Left lung (tissue), 10 donors: ENCODE results near the gene TIMM23. TPM values are rescaled to one million over a fixed set of nuclear protein-coding genes. Genes with fewer than 3 reads are reported as not detected.

Source experiments
- ATAC-seq: fragments of 200-7000 bp; cut with Tn5 transposase; one replicate; pipeline ENCODE4 v1.9.1; 2020; ENCODE audit warnings: moderate library complexity
- DNase-seq, 4 donors: peaks; one replicate each; pipeline ENCODE4 v3.0.0-alpha.2; 2013 to 2020
- H3K27ac ChIP-seq, 2 donors: fragments of 200-600 bp; sonication (generic) in 1 of 2; one replicate each; pipeline versions ENCODE4 v1.5.0 to v1.8.0; 2020 to 2021
- H3K27me3 ChIP-seq, 2 donors: fragments of 200-600 bp; sonication (generic) in 1 of 2; one replicate each; pipeline versions ENCODE4 v1.5.0 to v1.8.0; 2020 to 2021
- H3K36me3 ChIP-seq, 2 donors: fragments of 200-600 bp; sonication (generic) in 1 of 2; one replicate each; pipeline versions ENCODE4 v1.5.0 to v1.8.0; 2020 to 2021
- H3K4me1 ChIP-seq, 2 donors: fragments of 200-600 bp; one replicate each; pipeline ENCODE4 v1.8.0; 2021
- H3K4me3 ChIP-seq, 2 donors: fragments of 200-600 bp; sonication (generic) in 1 of 2; one replicate each; pipeline versions ENCODE4 v1.5.0 to v1.8.0; 2020 to 2021; ENCODE audit warnings: mild to moderate bottlenecking in 1 of 2
- H3K9me3 ChIP-seq, 2 donors: fragments of 200-600 bp; sonication (generic) in 1 of 2; one replicate each; pipeline versions ENCODE4 v1.5.0 to v1.8.0; 2020 to 2021
- CTCF ChIP-seq, 2 donors: fragments of 200-600 bp; sonication (generic) in 1 of 2; IDR thresholded peaks; one replicate each; pipeline versions ENCODE4 v1.5.0 to v1.8.0; 2021; ENCODE audit warnings: antibody characterized with exemption in 2 of 2
- intact Hi-C, 2 donors: fragments of 100-400 bp; cut with DNase I; formaldehyde crosslinking; loops; one replicate each; pipeline versions ENCODE4 v1.11.2 to v1.14.2; 2022
- polyA plus RNA-seq, 6 donors: library from polyadenylated mRNA; unstranded; fragments of 120-200 nt; gene quantifications; one replicate each; pipeline ENCODE4 v1.2.1, GENCODE V29; 2013; ENCODE audit not compliant: insufficient read length in 6 of 6
- total RNA-seq, 2 donors: library from RNA; stranded (reverse); fragmentation: NEBNext Ultra II Directional; extraction: Animal tissue kit (Norgen Biotek cat#: 25700); gene quantifications; one replicate each; pipeline ENCODE4 v1.2.1, GENCODE V29; 2021
- donor health status: DM: no; HTN: yes; CAD: no.
- donor health status: DM: no; HTN: no; CAD: no.

Gene TIMM23
- total and polyA plus RNA-seq, 8 donors = 42.8 to 50.1 (median 45.0) TPM

DNA sequence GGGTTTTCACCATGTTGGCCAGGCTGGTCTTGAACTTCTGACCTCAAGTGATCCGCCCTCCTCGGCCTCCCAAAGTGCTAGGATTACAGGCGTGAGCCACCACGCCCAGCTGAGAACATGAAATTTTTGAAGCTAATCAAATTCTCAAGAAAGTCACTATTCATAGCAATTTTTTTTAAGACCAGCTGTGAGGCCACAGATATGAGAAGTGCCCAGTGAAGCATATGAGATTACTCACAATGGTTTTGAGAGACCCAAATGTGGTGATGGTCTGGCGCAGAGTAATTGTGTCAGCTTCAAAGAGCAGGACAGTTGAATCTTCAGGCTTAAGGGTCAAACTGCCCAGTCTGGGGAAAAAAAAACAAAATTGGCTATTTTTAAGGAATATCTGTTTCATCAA is 41.9 kb downstream of the TIMM23 start:
- Histone ChIP-seq H3K4me1 (peaks cover 9 to 54% of the 10 kb centered on the region in 2 donors), H3K27ac (no peak overlapping the region), H3K9me3 (no peaks in the 10 kb centered on the region), H3K36me3 (peaks cover 0 to 73% of the 10 kb centered on the region in 2 donors), H3K4me3 (no peak overlapping the region), H3K27me3 (no peaks in the 10 kb centered on the region)
- TF ChIP-seq CTCF (IDR thresholded peaks at IDR 0.05) = no peak
- intact Hi-C loops = no loop called here
- DNase-seq (no peak), ATAC-seq (no peak)

GRCh38 chr10:46014683-46015405 is 42.6 kb downstream of the TIMM23 start:
- ATAC-seq (no peak), DNase-seq (no peak)
- Histone ChIP-seq H3K36me3 (peaks cover 0 to 67% of the 10 kb centered on the region in 2 donors), H3K9me3 (no peaks in the 10 kb centered on the region), H3K27ac (no peak overlapping the region), H3K27me3 (no peaks in the 10 kb centered on the region), H3K4me3 (no peak overlapping the region), H3K4me1 (peaks cover 15 to 54% of the 10 kb centered on the region in 2 donors)
- no peak for TF ChIP-seq CTCF (IDR thresholded peaks at IDR 0.05)
- intact Hi-C loops = no loop called here

DNA sequence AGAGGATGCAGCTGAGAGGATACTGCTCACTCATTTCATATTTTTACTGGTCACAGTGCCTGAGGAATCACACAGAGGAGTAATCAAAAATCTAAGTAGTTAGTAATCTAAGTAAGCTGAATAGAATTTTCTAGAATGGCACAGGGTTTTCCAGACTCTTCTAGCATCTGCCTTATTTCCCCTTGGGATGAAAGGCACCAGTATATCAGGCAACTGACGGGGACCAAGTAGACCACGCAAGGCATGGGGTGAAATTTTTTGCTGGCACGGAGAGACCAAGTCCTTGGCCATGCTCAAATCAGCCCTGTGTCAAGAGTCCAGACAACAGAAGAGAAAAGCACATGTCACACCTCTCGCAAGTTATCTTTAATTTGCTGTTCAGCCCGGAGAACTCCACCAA is 43.9 kb downstream of the TIMM23 start:
- Histone ChIP-seq H3K4me3 (no peak overlapping the region), H3K27ac (no peak overlapping the region), H3K27me3 (no peaks in the 10 kb centered on the region), H3K4me1 (peaks cover 23 to 60% of the 10 kb centered on the region in 2 donors), H3K36me3 (peaks cover 0 to 53% of the 10 kb centered on the region in 2 donors), H3K9me3 (no peaks in the 10 kb centered on the region)
- intact Hi-C loops = no loop called here
- TF ChIP-seq CTCF (IDR thresholded peaks at IDR 0.05) = no peak
- ATAC-seq (no peak), DNase-seq (no peak)

- no peaks in the 10 kb centered on the region for H3K9me3 ChIP-seq
- ATAC-seq (no peak), DNase-seq (no peak)
- H3K27ac ChIP-seq = peak overlapping the region in 1 of 2 donors; percentile 37
- H3K4me3 ChIP-seq = no peak overlapping the region
- intact Hi-C loops = no loop called here
- H3K4me1 ChIP-seq = peaks cover 23 to 65% of the 10 kb centered on the region in 2 donors
- no peak for TF ChIP-seq CTCF (IDR thresholded peaks at IDR 0.05)
- H3K27me3 ChIP-seq = no peaks in the 10 kb centered on the region
- peaks cover 0 to 47% of the 10 kb centered on the region in 2 donors for H3K36me3 ChIP-seq
Observed at GRCh38 chr10:46016811-46017210, 44.5 kb downstream of the TIMM23 start.

DNA sequence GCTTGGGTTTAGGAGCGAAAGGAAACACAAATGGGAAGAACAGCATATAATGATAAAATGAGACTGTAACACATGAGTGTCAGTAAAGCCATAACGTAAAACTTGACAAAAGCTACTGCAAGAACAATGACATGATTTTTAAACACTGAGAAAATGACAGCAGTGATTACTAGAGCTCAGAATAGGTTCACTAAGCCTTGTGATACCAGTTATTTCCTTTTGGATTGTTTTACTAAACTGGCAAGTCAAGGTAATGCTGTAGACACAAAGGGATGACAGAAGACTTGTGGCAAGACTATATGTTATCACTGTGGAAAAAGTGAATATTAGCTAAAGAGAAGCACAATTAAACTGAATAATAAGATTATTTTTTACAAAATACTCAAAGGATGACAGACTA is 45.4 kb downstream of the TIMM23 start:
- Histone ChIP-seq H3K27me3 (no peaks in the 10 kb centered on the region), H3K9me3 (no peaks in the 10 kb centered on the region), H3K4me3 (no peak overlapping the region), H3K27ac (peak overlapping the region; percentile 49 to 97), H3K4me1 (peaks cover 23 to 75% of the 10 kb centered on the region in 2 donors), H3K36me3 (peaks cover 0 to 38% of the 10 kb centered on the region in 2 donors)
- no peak for ATAC-seq
- no peak for TF ChIP-seq CTCF (IDR thresholded peaks at IDR 0.05)
- no peak for DNase-seq
- intact Hi-C loops = no loop called here
